Ovary (tissue), 9 donors: Measurements from ENCODE around the gene NSMF. TPM values are rescaled to one million over a fixed set of nuclear protein-coding genes. Genes with fewer than 3 reads are reported as not detected.

Experiments
- DNase-seq, 5 donors: peaks; one replicate each; pipeline ENCODE4 v3.0.0-alpha.2; 2019 to 2020
- H3K27ac ChIP-seq, 2 donors: fragments of 200-600 bp; one replicate each; pipeline versions ENCODE4 v1.5.1 to v1.8.0; 2019 to 2022
- H3K27me3 ChIP-seq: fragments of 200-600 bp; one replicate; pipeline ENCODE4 v1.8.0; 2022
- H3K36me3 ChIP-seq: fragments of 200-600 bp; sonication (generic); one replicate; pipeline ENCODE4 v1.5.1; 2019
- H3K4me1 ChIP-seq: one replicate; pipeline ENCODE4 v1.8.1; 2013; ENCODE audit warnings: mild to moderate bottlenecking, moderate library complexity; ENCODE audit not compliant: insufficient read depth
- H3K4me3 ChIP-seq: fragments of 200-600 bp; sonication (generic); one replicate; pipeline ENCODE4 v1.5.1; 2017
- H3K9me3 ChIP-seq, 2 donors: fragments of 200-600 bp in 1 of 2; sonication (generic) in 1 of 2; one replicate each; pipeline versions ENCODE4 v1.5.1 to v1.8.1; 2013 to 2019; ENCODE audit warnings: mild to moderate bottlenecking in 1 of 2, moderate library complexity in 1 of 2
- CTCF ChIP-seq, 3 donors: fragments of 450-650 bp in 2 of 3; fragments of 200-600 bp in 1 of 3; IDR thresholded peaks; one replicate each; pipeline versions ENCODE4 v1.5.1 to v1.8.0; 2016 to 2022; ENCODE audit warnings: antibody characterized with exemption in 3 of 3, mild to moderate bottlenecking in 1 of 3
- EP300 ChIP-seq: sonication (generic); formaldehyde crosslinking; IDR thresholded peaks from one replicate; pipeline ENCODE4 v1.6.1; 2017; ENCODE audit warnings: antibody characterized with exemption
- POLR2A ChIP-seq: fragments of 450-650 bp; IDR thresholded peaks from one replicate; pipeline ENCODE4 v1.6.1; 2017; ENCODE audit warnings: antibody characterized with exemption, mild to moderate bottlenecking, moderate library complexity
- WGBS, 3 donors: extraction: QIAGEN DNeasy Blood & Tissue Kit in 1 of 3; methylation state at CpG; one replicate each; pipeline versions ENCODE4 v1.1.5 to v1.1.7; 2013 to 2017; 5-methylcytosine and 5-hydroxymethylcytosine counted together
- intact Hi-C, 4 donors: fragments of 100-400 bp; cut with DNase I; formaldehyde crosslinking; loops; one replicate each; pipeline versions ENCODE4 v1.11.0 to v1.15.1; 2022 to 2023
- polyA plus RNA-seq, 2 donors: library from polyadenylated mRNA; stranded (reverse); fragments of 200-250 nt in 1 of 2; fragments of 350-450 nt in 1 of 2; fragmentation: Illumina TruSeq in 1 of 2; extraction: RNeasy Lipid Tissue Mini Kit (QIAGEN cat#74804) in 1 of 2; gene quantifications; one replicate each; pipeline ENCODE4 v1.2.3, GENCODE V29; 2013 to 2014
- total RNA-seq, 7 donors: library from RNA; depleted of rRNA in 2 of 7; stranded (reverse); fragments of >200 nt in 2 of 7; fragmentation: NEBNext Ultra II Directional in 3 of 7; extraction: Animal tissue kit (Norgen Biotek cat#: 25700) in 3 of 7; gene quantifications; one replicate each; pipeline versions ENCODE4 v1.1.0 to v1.2.4, GENCODE V29; 2016 to 2023
- donor health status: DM: no; HTN: no; CAD: no; lungs with moderate emphysema.
- donor health status: DM: no; HTN: no; CAD: no.
- donor health status: Bipolar disorder and iron deficiency.
- donor health status: DM: yes; HTN: yes; CAD: no.
- donor health status: DM: no; HTN: no; CAD: no.
- donor health status: DM: yes; HTN: yes; CAD: no.

Gene NSMF
- total and polyA plus RNA-seq, 9 donors = 22.9 to 50.3 (median 29.5) TPM

GRCh38 chr9:137462986-137463930, 4.1 kb upstream of the NSMF start:
- Histone ChIP-seq H3K27ac (no peak overlapping the region), H3K4me1 (peaks cover 7% of the 10 kb centered on the region), H3K27me3 (no peaks in the 10 kb centered on the region), H3K36me3 (no peaks in the 10 kb centered on the region), H3K4me3 (no peak overlapping the region), H3K9me3 (no peaks in the 10 kb centered on the region)
- intact Hi-C loops = no loop called here
- TF ChIP-seq CTCF (IDR thresholded peaks at IDR 0.05) = no peak
- TF ChIP-seq POLR2A = no peak
- no peak for TF ChIP-seq EP300
- 91% methylated on average over 30 of the region's 30 CpGs for WGBS, 3 donors
- peak in 3 of 5 donors; percentile 19 to 36 (median 27) for DNase-seq

GRCh38 chr9:137462396-137462985, 3.4 kb upstream of the NSMF start:
- H3K4me3 ChIP-seq = no peak overlapping the region
- H3K27ac ChIP-seq = no peak overlapping the region
- H3K27me3 ChIP-seq = no peaks in the 10 kb centered on the region
- H3K36me3 ChIP-seq = no peaks in the 10 kb centered on the region
- peaks cover 9% of the 10 kb centered on the region for H3K4me1 ChIP-seq
- H3K9me3 ChIP-seq = no peaks in the 10 kb centered on the region
- no peak for TF ChIP-seq CTCF (IDR thresholded peaks at IDR 0.05)
- TF ChIP-seq POLR2A = no peak
- no peak for TF ChIP-seq EP300
- peak in 3 of 5 donors; percentile 19 to 32 (median 32) for DNase-seq
- intact Hi-C loops = no loop called here
- WGBS, 3 donors = 93 to 96% (median 94%) methylated on average over 19 to 25 of the region's 25 CpGs

DNA sequence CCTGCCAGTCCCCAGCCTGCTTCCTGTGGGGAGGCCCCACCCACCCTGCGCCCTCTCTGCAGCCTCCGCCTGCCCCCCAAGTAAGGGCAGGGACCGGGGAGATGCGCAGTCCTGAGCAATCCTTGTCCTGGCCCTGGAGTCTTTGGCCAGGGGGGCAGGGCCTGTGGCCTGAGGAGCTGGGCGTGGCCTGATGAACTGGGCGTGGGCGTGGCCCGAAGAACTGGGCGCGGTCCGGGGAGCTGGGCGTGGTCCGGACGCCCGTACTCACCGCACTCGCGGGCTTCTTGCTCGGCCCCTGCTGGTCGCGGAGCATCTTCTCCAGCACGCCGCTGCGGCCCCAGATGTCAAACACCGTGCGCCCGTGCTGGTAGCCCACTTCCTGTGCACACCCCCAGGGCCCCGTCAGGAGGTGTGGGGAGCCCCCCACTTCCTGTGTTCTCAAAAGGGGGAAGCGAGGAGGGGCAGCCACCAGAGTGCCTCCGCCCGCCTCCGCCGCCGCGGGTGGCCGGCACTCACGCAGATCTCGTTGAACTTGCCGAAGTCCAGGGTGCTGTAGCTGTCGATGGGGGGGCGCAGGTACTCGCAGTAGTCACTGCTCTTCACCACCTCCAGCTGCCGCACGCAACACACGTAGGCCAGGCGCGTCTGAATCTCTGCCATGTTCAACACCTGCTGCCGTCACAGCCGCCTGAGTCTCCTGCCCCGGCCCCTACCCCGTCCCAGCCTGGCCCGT, 2.7 kb upstream of the NSMF start:
- 63 to 86% (median 70%) methylated on average over 40 to 52 of the region's 52 CpGs for WGBS, 3 donors
- intact Hi-C loops = no loop called here
- H3K4me3 ChIP-seq = no peak overlapping the region

More for the DNA sequence above, 2.7 kb upstream of the NSMF start:
- Histone ChIP-seq H3K9me3 (no peaks in the 10 kb centered on the region), H3K4me1 (peaks cover 9% of the 10 kb centered on the region), H3K27ac (no peak overlapping the region), H3K36me3 (no peaks in the 10 kb centered on the region), H3K27me3 (no peaks in the 10 kb centered on the region)
- no peak for TF ChIP-seq EP300
- TF ChIP-seq POLR2A = no peak
- TF ChIP-seq CTCF (IDR thresholded peaks at IDR 0.05) = no peak
- DNase-seq = peak in 4 of 5 donors; percentile 40 to 53 (median 47)
